Stimulated activated CD4-positive, alpha-beta T cell treated with anti-CD3 and anti-CD28 coated beads, Interleukin-15, amount 100 ng/mL, for 1 hour (primary cell): Measurements from ENCODE around the gene ATMIN.

Experiments
- DNase-seq, 2 donors: peaks; one replicate each; pipeline ENCODE4 v3.0.0-alpha.2; 2020; ENCODE audit warnings: low read depth in 1 of 2, low spot score in 1 of 2

The ATMIN gene

DNA sequence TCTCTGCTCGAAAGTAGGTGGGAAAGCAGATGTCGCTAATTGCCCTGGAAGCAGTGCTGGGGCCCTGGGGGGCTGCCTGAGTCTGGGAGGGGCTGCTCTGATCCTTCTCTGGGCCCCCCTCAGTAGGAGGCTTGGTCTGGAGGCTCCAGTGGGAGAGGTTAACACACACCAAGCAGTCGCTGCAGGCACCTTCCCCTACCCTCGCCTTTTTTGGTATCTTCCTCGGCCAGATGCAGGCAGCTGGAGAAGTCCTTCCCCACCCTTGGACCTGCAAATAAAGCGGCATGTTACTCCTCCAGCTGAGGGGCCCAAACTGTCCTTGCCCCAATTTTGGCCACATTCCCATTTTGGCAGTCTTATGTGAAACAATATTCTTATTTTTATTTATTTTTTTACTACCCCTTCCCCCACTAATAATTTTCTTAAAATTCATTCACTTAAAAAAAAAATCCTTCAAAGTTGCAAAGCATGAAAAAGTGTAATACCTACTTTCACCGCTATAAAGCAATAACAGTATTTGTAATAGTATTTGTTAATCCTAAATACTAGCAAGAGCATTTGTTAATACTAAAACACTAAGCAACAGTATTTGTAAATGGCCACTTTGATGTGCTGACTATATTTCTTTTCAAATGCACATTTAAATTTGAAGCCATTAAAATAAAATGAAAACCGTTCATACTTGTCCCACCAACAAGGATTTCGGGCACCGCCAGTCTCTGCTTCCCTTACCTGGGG is 26.4 kb downstream of the ATMIN start:
- no peak for DNase-seq

DNA sequence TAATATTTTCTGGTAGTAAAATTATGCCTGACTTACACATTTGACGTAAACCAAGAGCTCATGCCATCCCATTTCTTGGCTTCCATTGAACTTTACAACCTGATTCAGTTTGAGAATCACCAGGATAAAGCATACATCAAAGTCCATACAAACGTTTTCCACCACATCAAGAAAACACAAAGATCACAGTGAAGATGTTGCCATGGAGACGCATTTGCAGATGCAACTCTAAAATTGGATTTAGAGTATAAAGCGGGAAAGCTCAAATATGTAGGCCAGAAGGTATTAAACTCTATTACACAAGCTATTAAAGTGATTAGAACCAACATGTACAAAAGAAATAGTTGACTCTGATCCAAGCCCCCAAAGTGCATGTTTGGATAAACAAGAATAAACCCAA is 31.0 kb downstream of the ATMIN start:
- DNase-seq = no peak

DNA sequence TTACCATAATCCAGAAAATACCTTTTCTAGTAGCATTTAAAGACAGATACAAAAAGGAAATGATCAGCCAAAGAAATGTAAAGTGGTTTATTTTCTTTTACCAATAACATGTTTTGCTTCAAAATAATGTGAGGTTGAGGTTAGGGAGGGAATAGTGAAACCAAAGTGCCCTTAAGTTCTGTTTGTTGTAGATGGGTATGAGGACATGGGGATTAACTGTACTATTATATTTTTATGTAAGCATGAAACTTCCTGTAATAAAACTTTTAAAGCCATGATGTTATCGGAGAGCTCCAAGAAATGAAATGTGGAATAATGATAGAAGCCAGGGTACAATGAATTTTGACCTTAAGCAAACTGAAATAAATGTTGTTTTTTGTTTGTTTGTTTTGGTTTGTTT is 31.5 kb downstream of the ATMIN start:
- no peak for DNase-seq

GRCh38 chr16:81069063-81069462 is 33.4 kb downstream of the ATMIN start:
- no peak for DNase-seq

DNA sequence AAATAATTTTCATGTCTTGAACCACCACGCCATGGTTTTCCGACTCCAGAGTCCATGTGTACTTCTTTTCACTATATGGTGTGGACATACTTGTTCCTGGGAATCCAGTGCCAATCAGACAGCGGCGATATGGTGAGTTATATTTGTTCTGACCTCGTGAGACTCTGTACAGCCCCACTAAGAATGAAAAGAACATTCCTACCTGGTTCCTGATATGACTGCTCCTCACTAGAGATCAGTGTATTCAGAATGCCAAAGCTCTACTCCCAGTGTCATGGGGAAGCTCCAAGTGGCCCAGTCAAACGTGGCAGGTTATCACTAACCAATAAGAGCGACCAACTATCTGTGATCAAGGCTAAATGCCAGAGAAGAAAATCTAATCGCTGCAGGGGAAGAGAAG is 35.3 kb downstream of the ATMIN start:
- DNase-seq = no peak

DNA sequence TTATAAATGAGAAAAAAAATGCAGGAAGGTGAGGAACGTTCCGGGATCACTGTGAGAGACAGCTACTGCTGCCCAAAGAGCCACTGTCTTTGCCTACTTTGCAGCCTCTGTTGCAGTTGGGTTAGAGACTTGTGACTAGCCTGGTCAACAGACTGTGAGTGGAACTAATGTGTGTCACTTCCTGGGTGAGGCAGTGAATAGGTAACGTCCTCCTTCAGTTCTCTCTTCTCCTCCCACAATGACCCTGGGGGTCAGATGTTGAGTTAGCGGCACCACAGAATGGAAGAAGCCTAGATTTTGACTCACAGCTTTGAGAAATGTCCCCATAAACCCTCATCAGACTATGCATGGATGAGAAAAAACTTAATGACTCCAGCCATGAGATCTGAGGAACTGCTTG is 36.2 kb downstream of the ATMIN start:
- DNase-seq = no peak

- DNase-seq = no peak
Observed at GRCh38 chr16:81073560-81074330, 38.1 kb downstream of the ATMIN start.

- peak; percentile 85 to 89 for DNase-seq
Observed at GRCh38 chr16:81076566-81077075, 41.0 kb downstream of the ATMIN start.

GRCh38 chr16:81077076-81077940 is 41.7 kb downstream of the ATMIN start, which contains the start of gene C16orf46:
TSS of gene C16orf46 (minus strand) at chr16:81077238. CDS start at chr16:81063955, 13,283 bp downstream.
- peak; percentile 89 to 95 for DNase-seq

DNA sequence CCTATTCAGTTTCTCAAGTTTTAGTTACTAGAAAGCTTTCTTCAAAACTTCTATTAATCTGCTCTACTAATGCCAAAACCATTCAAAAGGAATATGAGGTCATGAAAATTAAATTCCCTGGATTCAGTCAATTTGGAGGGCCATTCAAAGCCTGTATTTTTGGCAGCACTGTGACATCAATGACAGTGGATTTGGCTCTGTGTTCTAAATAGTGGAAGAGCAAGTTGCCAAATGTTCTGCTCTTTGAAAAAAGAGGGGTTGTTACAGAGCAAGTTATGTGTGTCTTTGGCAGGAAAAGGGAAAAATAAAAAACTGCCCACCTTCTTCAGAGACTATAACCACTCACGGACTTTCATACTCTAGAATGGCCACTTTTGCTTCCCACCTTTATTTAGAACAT is 44.6 kb downstream of the ATMIN start:
- no peak for DNase-seq

GRCh38 chr16:81081014-81081413 is 45.4 kb downstream of the ATMIN start:
- no peak for DNase-seq

DNA sequence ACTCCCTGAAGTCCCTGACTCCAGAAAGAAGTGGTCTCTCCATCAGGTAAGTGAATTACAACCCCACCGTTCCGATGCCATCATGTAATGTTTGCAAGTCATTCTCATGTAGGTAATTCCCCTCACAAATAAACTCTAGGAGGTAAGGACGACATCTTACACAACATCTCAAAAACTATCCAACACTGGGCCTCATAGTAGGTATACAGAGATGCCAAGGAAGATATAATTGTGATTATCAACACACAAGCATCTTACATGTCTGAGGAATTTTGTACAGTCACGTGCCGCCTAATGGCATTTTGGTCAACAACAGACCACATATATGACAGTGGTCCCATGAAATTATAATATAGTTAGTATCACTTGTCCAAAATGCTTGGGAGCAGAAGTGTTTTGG is 53.2 kb downstream of the ATMIN start:
- DNase-seq = no peak

- no peak for DNase-seq
Observed at GRCh38 chr16:81094771-81095251, 59.2 kb downstream of the ATMIN start.

GRCh38 chr16:81095653-81095952 is 60.0 kb downstream of the ATMIN start:
- no peak for DNase-seq

DNA sequence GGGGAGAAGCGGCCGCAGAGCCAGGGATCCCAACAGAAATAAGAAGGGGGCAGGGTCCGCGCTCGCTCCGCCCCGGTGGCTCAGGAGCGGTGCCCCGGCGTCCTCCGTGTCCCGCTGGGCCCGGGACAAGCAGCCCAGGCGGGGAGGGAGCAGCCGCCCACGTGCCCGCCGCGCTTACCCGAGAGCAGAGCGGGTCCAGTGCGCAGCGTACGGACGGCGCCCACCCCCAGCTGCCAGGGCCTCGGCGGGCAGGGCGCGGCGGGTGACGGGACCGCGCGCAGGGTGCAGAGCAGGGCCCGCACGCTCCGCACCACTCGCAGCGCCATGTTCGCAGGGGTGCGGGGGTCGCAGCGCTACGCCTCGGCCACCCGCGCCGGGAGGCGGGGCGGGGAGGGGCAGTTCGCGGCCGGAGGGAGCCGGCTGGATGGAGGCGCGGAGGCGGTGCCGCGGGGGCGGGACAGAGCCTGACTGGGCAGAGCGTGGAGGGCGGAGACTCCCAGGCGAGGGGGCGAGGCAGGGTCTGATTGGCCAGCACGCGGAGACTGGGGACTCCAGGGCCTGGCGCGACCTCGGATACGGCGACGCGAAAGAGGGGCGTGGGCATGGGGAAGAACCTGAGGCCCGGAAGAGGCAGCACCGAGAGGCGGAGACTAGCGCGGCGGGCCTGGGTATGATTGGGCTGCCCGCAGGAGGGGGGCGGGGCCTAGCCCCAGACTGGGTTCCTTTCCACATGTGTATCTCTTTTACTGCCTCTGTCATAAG is 60.5 kb downstream of the ATMIN start, which contains the start of gene GCSH:
TSS of gene GCSH (minus strand) at position 443 of the 762 bp plus-strand sequence. CDS start at position 326, 117 bp downstream.
- DNase-seq = peak; percentile 94 to 95

GRCh38 chr16:81096715-81097208 is 61.1 kb downstream of the ATMIN start:
- no peak for DNase-seq
